Activated CD4-positive, alpha-beta T cell treated with anti-CD3 and anti-CD28 coated beads, Interleukin-2, amount 50 U/mL, for 24 hours (primary cell): ENCODE measurements around the gene CPSF3.
"Not testable (repeated sequence)": the region's sequence is repeated elsewhere in the genome, so short reads cannot be mapped to it uniquely, and the experiment has no call there.

Experiments used
- DNase-seq, 2 donors: peaks; one replicate each; pipeline ENCODE4 v3.0.0-alpha.2; 2020; ENCODE audit warnings: low read depth in 1 of 2, low spot score in 1 of 2

The CPSF3 gene

DNA sequence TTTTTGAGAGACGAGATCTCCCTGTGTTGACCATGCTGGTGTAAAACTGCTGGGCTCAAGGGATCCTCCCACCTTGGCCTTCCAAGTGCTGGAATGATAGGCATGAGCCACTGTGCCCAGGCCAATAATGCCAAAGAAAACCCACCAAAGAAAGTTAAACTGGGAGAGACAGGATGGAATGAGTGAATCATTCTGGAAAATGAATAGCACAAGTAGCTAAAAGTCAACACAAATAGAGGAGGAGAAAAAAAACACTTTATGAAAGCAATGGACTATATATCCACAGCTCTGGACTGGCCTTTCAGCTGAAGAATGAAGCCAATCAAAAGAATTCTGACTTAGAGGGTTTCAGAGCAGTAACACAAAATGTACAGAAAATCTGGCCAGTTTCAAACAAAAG is 74.8 kb downstream of the CPSF3 start:
- no peak for DNase-seq

DNA sequence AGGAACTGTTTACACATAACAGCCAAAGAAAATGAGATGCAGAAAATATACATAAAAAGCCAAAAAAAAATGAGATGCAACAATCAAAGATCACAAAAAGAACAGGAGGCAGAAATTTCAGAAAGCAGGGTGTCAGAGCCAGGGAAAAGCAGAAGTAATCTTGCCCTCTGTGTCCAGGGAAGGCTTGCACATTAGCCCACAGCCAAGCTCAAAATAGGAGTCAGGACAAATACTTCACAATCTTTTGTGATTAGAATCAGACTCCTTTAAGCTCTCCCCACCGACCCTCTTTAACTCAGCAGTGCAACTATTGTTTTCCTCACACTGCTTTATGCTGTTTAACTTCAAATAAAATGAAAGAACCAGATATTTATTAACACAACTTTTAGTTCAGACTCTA is 85.5 kb downstream of the CPSF3 start:
- DNase-seq: no peak

DNA sequence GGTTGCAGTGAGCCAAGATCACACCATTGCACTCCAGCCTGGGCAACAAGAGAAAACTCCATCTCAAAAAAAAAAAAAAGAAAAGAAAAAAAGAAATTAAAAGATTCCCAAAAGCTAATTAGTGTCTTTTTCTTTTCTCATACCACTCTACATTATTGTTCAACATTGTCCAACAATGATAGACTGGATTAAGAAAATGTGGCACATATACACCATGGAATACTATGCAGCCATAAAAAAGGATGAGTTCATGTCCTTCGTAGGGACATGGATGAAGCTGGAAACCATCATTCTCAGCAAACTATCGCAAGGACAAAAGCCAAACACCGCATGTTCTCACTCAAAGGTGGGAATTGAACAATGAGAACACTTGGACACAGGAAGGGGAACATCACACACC is 90.5 kb downstream of the CPSF3 start:
- not testable (repeated sequence) for DNase-seq

DNA sequence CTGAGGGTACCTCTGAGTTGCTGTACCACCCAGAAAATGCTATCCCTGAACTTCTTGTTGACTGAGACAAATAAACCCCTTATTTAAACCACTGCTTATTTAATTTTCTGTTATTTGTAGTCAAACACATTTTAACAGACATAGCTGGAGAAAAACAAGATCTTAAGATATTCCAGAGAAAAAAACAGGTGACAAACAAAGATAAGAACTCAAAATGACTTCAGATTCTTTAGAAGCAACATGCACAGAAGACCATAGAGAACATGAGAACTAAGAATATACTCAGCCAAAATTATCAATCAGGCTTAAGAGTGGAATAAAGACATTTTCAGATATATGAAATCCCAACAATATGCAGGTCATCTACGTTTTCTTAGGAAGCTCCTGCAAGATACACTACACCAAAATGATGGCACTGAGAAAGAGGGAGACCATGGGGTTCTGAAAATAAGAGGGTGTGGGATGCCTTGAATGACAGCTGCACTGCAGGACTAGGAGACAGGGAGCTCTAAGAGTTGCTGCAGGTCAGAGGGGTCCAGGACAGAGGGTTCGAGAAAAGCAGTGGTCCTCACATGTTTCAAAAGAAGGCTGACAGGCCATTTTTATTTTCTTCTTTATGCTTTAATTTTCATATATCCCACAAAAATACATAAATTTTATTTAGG is 93.8 kb downstream of the CPSF3 start:
- no peak for DNase-seq

DNA sequence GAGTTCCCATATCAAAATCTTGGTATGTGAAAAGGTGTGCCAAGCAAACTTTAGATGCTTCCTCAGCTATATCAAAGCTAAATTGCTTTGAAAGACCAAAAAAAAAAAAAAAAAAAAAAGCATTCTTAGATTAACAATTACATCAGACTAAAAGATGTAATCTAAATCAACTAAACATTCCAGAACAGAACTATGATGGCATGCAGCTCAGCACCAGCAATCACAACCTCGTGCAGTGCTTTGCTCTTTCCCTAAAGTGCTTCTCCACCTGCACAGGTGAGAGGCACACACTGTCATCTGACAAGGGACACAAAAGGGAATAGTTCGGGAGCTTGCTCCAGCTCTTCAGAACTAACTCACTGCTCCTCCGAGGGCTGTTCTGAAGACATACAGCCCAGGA is 94.7 kb downstream of the CPSF3 start:
- DNase-seq: no peak

DNA sequence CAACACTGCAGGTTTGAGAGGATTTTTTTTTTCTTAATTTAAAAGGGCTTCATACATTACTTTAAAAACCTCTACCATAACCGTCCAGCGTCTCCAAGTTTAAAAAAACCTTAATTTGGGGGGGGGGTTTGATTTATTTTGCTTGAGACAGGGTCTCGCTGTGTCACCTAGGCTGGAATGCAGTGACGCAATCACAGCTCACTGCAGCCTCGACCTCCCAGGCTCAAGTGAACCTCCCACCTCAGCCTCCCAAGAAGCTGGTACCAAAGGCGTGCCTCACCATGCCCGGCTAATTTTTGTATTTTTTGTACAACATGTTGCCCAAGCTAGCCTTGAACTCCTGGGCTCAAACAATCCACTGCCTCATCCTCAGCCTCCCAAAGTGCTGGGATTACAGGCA is 95.3 kb downstream of the CPSF3 start:
- no peak for DNase-seq

DNA sequence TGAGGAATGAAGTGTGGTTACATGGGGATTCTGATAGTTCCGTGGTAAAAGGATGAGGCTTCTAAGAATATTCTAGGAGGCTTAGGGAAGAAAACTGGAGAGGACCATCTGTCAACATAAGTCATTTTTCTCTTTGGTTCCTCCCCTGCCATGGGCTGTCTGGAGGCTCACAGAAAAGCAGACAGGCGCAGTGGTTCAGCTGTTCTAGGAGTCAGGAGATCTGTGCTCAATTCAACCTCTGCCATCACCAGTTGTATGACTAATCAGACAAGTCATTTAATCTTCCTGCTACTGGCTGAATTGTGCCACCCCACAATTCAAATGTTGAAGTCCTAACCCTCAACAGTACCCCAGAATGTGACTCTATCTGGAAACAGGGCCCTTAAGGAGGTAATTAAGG is 95.8 kb downstream of the CPSF3 start:
- no peak for DNase-seq
